HG02623 (cell line): ENCODE measurements around the gene GRIK4.
"Not testable (repeated sequence)": the region's sequence is repeated elsewhere in the genome, so short reads cannot be mapped to it uniquely, and the experiment has no call there.

Experiments used
- ATAC-seq: cut with Tn5 transposase; IDR thresholded peaks from one replicate; pipeline ENCODE4 v1.9.1; 2021; ENCODE audit warnings: moderate library complexity; ENCODE audit not compliant: unreplicated experiment

Gene GRIK4, protein sequence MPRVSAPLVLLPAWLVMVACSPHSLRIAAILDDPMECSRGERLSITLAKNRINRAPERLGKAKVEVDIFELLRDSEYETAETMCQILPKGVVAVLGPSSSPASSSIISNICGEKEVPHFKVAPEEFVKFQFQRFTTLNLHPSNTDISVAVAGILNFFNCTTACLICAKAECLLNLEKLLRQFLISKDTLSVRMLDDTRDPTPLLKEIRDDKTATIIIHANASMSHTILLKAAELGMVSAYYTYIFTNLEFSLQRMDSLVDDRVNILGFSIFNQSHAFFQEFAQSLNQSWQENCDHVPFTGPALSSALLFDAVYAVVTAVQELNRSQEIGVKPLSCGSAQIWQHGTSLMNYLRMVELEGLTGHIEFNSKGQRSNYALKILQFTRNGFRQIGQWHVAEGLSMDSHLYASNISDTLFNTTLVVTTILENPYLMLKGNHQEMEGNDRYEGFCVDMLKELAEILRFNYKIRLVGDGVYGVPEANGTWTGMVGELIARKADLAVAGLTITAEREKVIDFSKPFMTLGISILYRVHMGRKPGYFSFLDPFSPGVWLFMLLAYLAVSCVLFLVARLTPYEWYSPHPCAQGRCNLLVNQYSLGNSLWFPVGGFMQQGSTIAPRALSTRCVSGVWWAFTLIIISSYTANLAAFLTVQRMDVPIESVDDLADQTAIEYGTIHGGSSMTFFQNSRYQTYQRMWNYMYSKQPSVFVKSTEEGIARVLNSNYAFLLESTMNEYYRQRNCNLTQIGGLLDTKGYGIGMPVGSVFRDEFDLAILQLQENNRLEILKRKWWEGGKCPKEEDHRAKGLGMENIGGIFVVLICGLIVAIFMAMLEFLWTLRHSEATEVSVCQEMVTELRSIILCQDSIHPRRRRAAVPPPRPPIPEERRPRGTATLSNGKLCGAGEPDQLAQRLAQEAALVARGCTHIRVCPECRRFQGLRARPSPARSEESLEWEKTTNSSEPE

DNA sequence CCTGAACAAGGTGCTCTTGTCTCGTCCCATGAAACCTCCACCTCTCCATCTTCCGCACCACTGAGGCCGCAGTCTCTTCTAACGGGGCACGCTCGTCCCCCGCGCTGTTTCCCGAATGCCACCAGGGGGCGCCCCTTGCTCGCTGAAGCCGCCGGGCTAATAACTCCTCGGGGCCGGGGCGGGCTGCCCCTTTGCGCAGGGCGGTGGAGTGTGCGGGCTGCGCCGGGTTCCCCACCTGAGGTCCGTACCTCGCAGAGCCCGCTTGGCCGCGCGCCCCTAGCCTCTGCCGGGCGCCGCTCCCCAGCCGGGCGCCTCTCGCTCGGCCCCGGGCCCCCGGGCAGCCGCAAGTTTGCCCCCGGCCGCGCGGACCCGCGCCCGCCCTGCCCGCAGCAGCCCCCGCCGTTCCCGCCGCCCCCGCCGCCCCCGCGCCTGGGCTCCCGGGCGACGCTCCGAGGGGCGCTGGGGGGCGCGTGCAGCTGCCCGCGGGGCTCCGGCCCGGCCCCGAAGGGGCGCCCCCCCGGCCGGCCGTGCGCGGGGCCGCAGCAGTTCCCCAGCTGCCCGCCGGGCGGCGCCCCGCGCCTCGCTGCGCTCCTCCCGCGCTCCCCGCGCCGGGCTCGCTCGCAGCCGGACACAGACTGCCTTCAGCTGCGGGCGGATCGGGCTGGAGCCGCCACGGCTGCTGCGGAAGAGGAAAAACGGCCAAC lies at the start of gene GRIK4:
GRIK4 (plus strand) TSS at position 633 of the 704 bp plus-strand sequence. CDS start 148,571 bp downstream, outside the sequence.
- peak; percentile 84 for ATAC-seq

DNA sequence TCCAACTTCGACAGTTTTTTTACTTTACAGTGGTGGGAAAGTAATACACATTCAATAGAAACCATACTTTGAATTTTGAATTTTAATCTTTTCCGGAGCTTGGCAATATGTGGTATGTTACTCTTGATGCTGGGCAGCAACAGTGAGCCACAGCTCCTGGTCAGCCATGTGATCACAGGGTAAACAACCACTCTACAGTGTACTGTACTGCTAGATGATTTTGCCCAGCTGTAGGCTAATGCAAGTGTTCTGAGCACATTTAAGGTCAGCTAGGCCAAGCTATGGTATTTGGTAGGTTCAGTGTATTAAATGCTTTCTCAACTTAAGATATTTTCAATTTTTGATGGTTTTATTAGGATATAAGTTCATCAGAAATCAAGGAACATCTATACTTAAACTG lies 48.7 kb upstream of the GRIK4 start:
- no peak for ATAC-seq

DNA sequence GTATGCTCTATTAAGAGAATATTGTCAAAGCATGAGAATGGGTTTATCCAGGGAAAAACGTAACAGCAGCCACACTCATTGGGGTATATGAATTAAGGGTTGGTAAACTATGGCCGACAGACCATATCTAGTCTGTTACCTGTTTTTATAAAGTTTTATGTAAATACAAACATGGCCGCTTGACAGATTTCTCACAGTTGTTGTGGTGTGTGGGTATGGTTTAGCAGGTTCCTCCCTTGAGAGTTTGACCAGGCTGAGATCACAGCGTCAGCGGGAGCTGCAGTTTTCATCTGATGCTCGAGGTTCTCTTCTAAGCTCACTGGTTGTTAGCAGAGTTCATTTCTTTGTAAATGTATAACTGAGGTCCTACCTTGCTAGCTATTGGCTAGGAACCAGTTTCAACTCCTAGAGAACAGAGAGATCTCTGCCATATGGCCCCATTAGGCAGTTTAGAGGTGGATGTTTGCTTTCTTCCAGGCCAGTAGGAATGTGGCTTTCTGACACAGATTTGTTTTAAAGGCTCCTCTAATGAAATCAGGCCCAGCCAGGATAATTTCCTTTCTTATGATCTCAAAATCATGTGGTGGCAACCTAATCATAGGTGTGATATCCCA lies 45.5 kb upstream of the GRIK4 start:
- ATAC-seq = no peak

DNA sequence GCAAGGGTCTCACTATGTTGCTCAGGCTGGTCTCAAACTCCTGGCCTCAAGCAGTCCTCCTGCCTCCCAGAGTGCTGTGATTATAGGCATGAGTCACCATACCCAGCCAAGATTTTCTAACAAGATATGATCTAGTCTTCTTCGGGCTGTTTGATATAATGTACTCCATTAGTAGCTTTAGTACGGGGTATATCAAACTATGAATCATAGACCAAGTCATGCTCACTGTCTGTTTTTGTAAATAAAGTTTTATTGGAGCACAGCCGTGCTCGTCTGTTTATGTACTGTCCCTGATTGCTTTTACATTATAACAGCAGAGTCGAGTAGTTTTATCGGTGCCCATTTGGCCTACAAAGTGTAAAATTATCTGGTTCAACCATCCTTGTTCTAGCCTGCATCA lies 43.9 kb upstream of the GRIK4 start:
- ATAC-seq = no peak

DNA sequence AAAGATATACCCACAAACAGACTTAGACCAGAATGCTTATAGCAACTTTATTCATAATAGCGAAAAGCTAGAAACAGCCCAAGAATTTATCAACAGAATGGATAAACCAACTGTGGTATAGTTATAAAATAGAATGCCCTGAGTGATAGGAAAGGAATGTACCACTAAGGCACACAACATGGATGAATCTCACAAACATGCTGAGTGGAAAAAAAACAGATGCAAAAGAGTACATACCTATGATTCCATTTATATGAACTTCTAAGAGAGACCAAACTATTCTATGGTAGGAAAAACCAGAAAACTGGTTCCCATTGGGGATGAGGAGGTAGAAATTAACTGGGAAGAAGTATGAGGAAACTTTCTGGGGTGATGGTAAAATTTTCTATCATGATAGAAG lies 40.4 kb upstream of the GRIK4 start:
- ATAC-seq = no peak

DNA sequence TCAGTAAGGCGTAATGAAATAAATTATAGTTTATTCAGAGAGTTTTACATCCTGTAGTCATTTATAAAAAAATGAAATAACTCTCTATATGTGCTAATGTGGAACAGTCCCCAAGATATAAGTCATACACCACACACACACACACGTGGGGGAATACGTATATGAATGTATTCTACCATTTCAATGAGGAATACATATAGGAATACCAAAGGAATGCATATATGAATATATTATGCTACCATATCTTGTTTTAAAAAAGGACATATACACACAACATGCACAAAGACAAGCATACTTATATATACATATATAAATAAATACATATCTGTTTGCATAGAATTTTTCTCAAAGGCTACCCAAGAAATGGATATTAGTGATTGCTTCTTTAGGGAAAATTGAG lies 39.6 kb upstream of the GRIK4 start:
- no peak for ATAC-seq

DNA sequence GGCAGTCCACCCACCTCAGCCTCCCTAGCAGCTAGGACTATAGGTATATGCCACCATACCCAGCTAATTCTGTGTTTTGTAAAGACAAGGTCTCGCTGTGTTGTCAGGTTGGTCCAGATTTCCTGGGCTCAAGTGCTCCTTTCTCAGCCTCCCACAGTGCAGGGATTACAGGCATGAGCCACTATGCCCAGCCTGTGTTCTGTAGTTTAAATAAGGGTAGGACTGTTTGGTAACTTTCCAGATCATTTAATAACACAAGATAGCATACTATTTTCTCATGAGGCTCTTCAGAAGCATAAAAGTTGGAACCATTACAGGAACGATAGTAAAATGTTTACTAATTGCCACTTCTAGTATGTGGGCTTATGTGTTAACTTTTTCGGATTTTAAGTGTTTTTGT lies 38.0 kb upstream of the GRIK4 start:
- ATAC-seq = no peak

DNA sequence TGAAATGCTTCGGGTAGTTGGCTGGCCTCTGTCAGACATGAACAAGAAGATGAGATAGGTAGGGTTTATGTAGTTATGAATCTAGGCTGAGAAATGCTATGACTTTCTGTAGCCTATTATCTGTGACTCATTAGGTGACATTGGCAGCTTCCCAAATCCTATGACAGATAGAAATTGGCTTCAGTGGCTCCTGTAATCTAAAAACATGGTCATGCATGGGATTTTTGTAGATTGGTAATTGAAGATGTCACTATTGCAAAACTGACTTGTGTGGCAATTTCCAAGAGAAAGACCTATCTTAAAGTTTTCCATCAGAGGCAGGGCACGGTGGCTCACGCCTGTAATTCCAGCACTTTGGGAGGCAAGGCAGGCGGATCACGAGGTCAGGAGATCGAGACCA lies 29.4 kb upstream of the GRIK4 start:
- ATAC-seq = no peak

DNA sequence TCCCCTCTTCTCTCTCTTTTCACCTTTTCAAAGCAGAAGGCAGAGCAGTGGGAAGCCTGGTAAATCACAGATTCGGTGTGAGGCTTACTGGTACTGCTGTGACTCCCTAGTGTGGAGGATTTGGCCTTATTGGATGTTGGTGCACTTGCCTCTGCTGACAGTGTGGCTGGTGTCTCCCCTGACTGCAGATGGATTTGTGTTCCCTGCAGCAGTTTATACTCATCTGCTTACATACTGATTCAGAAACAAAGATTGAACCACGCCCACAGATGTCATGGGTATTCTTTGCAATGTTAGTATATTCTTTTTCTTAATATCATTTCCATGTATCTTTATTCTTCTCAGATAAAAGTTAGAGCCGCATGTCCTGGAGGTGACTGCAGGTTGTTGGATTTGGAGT lies 26.8 kb upstream of the GRIK4 start:
- no peak for ATAC-seq

DNA sequence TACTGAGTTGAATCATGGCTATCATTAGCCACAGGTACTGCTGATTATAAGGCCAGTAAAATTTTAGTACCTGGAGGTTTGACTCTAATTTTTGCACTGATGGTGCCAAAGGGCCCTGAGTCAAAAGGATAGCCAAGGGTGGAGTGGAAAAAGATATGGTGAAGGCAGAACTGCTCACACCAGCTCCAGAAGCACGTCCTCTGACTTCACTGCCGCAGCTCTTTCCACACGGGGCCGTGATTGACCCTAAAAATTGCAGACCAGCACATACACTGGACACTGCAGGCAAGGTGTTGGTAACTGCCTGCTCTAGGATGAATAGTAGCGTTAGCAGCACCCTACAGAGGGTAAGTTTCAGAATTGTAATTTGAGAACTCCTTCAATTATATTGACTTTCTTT lies 25.4 kb upstream of the GRIK4 start:
- ATAC-seq = no peak

DNA sequence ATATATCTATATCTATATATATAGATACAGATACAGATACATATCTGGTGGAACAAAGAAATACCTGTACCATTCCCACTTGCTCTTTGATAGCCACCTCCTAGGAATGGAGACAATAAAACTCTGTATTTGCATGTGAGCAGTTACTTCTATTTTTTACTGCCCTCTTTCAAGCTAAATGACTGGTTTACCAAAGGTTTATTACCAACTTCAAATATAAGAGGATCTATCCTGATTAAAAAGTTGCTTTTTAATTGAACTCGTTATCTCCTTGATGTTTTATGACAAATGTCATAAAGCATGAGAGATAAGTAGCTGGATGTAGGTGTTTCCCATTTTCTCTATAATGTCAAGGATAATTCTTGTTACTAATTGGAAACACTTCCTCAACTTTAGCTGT lies 21.7 kb upstream of the GRIK4 start:
- no peak for ATAC-seq

DNA sequence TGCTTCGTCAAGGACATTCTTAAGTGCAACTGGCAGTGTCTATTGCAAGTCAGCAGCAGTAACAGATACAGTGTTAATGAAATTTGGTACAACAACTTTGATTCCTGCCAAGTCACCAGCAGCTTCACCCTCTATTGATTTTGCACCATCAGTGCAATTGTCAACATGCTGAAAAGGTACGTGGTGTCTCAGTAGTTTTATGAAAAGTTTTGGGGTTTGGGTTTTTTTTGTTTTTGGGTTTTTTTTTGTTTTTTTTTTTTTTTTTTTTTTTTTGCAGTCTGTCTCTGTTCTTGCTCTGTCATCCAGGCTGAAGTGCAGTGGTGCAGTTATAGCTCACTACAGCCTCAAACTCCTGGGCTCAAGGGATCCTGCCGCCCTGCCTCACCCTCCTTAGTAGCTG lies 19.1 kb upstream of the GRIK4 start:
- ATAC-seq = no peak

DNA sequence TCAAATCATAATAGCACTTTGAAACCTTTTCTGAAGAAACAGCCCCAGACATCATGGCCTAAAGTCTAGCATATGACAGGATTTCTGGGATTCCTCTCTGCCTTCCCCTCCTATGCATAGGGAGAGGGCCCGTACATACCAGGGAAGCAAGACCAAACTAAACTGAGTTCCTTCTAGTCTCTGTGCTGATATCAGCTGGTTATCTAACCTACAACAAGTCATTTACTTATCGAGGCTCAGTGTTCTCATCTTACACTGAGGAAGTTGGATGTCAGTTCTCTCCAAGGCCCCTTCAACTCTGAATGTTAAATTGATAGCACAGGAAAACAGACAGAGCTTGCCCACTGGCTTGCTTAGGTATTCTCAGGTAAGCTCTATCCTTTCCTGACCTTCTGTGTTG lies 17.0 kb upstream of the GRIK4 start:
- no peak for ATAC-seq

DNA sequence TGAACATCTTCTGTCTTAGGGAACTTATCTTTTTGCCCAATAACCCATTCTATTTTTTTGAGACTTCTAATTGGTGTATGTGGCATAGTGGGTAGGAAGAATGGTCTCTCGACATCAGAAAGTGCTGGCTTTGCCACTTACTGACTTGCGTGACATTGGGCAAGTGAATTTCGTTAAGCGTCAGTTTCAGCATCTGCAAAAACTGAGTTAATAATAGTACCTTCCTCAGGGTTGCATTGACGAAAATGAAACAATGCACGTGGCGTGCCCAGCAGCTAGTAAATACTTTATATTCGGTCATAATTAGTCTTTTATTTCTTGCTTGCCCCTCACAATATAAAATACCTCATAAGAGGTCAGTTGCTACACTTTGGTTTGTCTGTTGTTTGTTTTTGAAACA lies 12.5 kb upstream of the GRIK4 start:
- ATAC-seq = no peak

DNA sequence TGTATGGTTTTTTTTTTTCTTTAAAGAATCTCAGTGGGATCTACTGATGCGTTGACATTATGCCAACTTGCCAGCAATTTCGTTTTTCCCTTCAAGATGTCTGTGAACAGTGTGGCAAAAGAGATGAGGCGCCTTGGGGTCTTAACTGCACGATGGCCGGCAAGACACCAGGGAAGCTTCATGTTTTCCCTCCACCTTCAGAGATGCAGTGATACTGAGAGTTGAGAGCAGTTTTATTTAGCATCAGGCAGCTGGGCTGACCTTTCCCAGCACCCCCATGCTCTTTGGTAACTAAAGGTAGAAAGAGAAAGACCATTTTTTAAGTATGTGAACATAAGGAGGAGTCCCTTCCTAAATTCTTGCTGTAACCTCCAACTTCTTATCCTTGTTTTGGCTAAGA lies 11.7 kb upstream of the GRIK4 start:
- no peak for ATAC-seq

DNA sequence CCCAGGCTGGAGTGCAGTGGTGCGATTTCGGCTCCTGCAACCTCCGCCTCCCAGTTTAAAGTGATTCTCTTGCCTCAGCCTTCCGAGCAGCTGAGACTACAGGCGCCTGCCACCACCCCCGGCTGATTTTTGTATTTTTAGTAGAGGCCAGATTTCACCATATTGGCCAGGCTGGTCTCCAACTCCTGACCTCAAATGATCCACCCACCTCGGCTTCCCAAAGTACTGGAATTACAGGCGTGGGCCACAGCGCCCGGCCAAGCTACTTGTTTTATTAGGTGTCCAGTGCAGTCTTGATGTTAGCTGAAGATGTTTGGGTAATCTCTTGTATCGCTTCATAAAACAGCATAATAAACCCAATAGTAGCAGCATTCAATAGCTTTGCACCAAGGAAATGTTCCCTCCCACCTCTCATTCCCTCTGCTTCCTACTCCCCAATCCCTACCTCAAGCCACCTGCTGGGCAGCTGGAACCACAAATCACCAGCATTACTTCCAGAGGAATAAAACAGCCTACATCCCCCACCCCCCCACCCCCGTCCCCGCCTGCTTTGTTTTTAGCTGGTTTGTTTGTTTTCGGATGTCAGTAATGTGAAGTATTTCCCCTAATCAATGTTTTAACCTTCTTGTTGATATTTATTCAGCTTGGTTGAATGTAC lies 11.0 kb upstream of the GRIK4 start:
- no peak for ATAC-seq

DNA sequence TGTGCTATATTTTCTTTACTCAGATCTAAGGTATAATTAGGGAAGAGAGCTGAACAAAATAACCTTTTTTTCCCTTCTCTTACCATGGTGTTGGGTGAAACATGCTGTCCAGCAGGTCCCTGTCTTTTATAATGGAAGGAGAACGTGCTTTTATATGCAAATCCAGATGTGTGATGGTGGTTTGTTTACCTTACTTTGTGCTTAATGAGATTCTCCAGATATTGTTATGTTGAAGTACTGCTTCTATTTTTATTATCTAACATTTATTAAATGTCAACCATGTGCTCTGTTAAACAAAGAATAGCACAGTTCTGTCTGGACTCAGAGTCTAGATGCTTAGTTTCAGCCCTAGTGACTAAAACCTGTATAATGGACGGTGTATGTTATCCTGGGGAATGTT lies 10.1 kb upstream of the GRIK4 start:
- no peak for ATAC-seq

DNA sequence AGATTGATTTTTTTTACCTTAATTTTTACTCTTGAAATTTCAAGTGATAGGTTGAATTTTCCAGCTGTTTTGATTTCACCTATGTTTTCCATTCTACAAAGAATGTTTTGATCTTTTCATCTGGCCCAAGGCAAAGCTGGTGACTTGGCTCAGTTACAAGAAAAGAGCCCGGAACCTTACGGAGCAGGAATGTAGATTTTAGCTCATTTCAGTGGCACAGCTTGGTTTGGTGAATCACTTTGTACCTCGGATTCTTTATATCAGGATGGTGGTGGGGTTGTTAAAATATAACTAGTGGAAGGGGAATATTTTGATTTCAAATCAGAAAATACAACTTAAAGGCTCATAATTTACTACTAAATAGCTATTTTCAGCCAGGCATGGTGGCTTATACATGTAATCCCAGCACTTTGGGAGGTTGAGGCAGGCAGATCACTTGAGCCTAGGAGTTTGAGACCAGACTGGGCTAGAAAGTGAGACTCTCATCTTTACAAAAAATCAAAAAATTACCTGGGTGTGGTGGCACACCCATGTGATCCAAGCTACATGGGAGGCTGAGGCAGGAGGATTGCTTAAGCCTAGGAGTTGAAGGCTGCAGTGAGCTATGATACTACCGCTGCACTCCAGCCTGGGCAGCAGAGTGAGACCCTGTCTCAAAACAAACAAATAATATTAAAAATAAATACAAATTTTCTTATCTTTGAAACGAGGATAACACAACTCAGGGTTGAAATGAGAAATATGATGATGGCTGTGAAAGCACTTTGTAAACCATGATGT lies 9.4 kb upstream of the GRIK4 start:
- ATAC-seq = no peak

DNA sequence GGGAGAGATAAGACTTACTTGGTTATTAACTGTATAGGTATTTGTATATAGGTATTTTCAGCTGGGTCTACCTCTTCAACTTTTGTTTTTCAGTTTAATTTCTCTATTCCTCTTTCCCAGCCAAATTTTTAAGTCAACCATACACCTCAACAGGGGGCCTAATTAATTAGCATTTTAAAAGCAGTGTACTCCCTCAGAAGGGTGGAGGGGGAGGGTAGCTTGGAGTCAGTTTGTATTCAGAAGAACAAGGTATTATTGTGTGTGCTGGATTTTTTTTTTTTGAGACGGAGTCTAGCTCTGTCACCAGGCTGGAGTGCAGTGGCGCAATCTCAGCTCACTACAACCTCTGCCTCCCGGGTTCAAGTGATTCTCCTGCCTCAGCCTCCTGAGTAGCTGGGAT lies 8.0 kb upstream of the GRIK4 start:
- ATAC-seq = not testable (repeated sequence)
